Epithelial cell of umbilical artery (primary cell): ENCODE measurements around the gene OR2L8. TPM values are rescaled to one million over a fixed set of nuclear protein-coding genes. Genes with fewer than 3 reads are reported as not detected.

ENCODE experiments used
- total RNA-seq: library from RNA; depleted of rRNA; stranded (reverse); fragments of >200 nt; gene quantifications from 2 replicates; pipeline ENCODE4 v1.2.3, GENCODE V29; 2014

The OR2L8 gene
- under 0.01 and 0.30 TPM in 2 replicates for total RNA-seq

GRCh38 chr1:247948558-247948957, at the start of gene OR2L8:
OR2L8 (plus strand) TSS chr1:247948858; CDS start chr1:247948858, 0 bp downstream.

DNA sequence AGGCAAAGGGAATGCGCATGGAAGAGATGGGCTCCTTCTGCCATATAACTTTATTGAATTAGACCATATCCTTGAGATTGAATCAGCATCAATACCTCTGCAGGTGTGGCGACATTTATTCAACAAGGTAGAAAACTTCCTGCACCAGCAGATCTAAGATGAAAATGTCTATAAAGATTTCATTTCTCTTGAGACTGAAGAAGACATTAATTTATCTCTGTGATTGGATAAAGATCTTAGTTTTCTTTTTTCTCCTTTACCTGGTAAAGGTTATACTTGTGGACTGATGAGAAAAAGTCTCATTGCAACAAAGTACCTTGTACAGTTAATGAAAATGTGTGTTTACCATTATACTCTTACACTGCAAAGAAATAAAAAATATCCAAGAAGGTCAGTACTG, 28.7 kb upstream of the OR2L8 start, which contains the start of gene OR2T8:
Gene OR2T8, plus strand, starts transcription at position 301 of the 400 bp plus-strand sequence. CDS start 766 bp downstream, outside the sequence.

GRCh38 chr1:247924868-247925267, 23.8 kb upstream of the OR2L8 start, which contains the start of gene OR2AJ1:
OR2AJ1 (plus strand) TSS chr1:247924889; CDS start chr1:247933769, 8,880 bp downstream.

GRCh38 chr1:247964933-247965332, 16.3 kb downstream of the OR2L8 start, which contains the start of gene OR2AK2:
OR2AK2 (plus strand) TSS chr1:247965233; CDS start chr1:247965377, 144 bp downstream.

Other genes with a start within 250 kb of the OR2L8 start
- gene OR6F1, start 232.2 kb upstream of the OR2L8 start, total RNA-seq, result not detected in 2 replicates
- not detected in 2 replicates for gene OR14K1, start 210.2 kb upstream of the OR2L8 start, total RNA-seq
- gene OR14A2, start 200.7 kb upstream of the OR2L8 start, total RNA-seq, result not detected in 2 replicates
- not detected in 2 replicates for gene OR1C1, start 188.3 kb upstream of the OR2L8 start, total RNA-seq
- not detected in 2 replicates for gene OR14A16, start 124.7 kb upstream of the OR2L8 start, total RNA-seq
- gene OR11L1, start 107.0 kb upstream of the OR2L8 start, total RNA-seq, result not detected in 2 replicates
- 0.32 and 0.91 TPM in 2 replicates for gene TRIM58, start 91.7 kb upstream of the OR2L8 start, total RNA-seq
- not detected in 2 replicates for gene OR2W3, start 53.3 kb upstream of the OR2L8 start, total RNA-seq
- not detected in 2 replicates for gene OR2T8, start 28.6 kb upstream of the OR2L8 start, total RNA-seq
- gene OR2AJ1, start 24.0 kb upstream of the OR2L8 start, total RNA-seq, result not detected in 2 replicates
- gene OR2AK2, start 16.4 kb downstream of the OR2L8 start, total RNA-seq, result not detected in 2 replicates
- not detected in 2 replicates for gene OR2L5, start 64.8 kb downstream of the OR2L8 start, total RNA-seq
- gene OR2L2, start 81.2 kb downstream of the OR2L8 start, total RNA-seq, result not detected in 2 replicates
- gene OR2L3, start 98.0 kb downstream of the OR2L8 start, total RNA-seq, result under 0.01 TPM in 1 of 2 replicates, not detected in the other
- not detected in 2 replicates for gene OR2L13, start 146.3 kb downstream of the OR2L8 start, total RNA-seq
- gene OR2M5, start 196.3 kb downstream of the OR2L8 start, total RNA-seq, result not detected in 2 replicates
- gene OR2M2, start 226.0 kb downstream of the OR2L8 start, total RNA-seq, result not detected in 2 replicates
- not detected in 2 replicates for gene OR2M3, start 248.4 kb downstream of the OR2L8 start, total RNA-seq